Smooth muscle cell of the brain vasculature (primary cell): ENCODE data around the gene STH.
"Not testable (repeated sequence)": the region's sequence is repeated elsewhere in the genome, so short reads cannot be mapped to it uniquely, and the experiment has no call there.

Source experiments
- DNase-seq: peaks from one replicate; pipeline ENCODE4 v3.0.0-alpha.2; 2012; ENCODE audit warnings: low read depth, low spot score

STH gene, protein sequence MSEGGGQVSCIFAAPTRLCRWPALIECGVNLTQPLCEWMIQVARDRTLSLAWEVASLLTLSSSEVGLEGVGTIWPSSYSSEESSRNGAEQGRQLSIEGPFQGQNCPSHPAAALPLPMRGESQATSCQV

DNA sequence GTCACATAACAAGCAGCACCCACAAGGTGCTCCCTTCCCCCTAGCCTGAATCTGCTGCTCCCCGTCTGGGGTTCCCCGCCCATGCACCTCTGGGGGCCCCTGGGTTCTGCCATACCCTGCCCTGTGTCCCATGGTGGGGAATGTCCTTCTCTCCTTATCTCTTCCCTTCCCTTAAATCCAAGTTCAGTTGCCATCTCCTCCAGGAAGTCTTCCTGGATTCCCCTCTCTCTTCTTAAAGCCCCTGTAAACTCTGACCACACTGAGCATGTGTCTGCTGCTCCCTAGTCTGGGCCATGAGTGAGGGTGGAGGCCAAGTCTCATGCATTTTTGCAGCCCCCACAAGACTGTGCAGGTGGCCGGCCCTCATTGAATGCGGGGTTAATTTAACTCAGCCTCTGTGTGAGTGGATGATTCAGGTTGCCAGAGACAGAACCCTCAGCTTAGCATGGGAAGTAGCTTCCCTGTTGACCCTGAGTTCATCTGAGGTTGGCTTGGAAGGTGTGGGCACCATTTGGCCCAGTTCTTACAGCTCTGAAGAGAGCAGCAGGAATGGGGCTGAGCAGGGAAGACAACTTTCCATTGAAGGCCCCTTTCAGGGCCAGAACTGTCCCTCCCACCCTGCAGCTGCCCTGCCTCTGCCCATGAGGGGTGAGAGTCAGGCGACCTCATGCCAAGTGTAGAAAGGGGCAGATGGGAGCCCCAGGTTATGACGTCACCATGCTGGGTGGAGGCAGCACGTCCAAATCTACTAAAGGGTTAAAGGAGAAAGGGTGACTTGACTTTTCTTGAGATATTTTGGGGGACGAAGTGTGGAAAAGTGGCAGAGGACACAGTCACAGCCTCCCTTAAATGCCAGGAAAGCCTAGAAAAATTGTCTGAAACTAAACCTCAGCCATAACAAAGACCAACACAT is at the start of gene STH:
TSS of gene STH (plus strand) at position 264 of the 913 bp plus-strand sequence. CDS start at position 294, 30 bp downstream.
- no peak for DNase-seq

DNA sequence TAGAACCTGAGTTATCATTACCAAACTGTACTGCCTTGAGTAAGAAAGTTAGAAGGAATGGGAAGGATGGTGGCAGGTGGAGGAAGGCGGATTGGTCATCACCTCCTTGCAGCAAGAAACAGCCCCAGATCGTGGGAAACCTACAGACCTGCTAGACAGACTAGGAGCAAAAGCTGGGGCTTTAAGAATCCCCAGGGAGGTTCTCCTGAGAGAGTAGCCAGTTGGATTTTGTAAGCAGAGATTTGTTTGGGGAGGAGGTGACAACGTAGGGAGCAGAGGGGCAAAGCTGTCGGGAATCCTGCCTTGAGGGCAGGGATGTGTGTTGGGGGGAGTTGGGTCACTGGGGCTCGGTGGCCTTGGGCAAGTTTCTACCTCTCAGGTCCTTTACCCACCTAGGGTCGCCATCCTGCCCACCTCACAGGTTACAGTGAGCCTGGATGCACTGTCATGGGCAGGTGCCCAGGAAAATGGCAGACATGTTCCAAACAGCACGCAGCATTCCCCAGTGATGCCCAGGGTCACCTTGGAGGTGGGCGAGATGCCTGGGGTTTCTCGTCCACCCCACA is 49.2 kb upstream of the STH start:
- no peak for DNase-seq

DNA sequence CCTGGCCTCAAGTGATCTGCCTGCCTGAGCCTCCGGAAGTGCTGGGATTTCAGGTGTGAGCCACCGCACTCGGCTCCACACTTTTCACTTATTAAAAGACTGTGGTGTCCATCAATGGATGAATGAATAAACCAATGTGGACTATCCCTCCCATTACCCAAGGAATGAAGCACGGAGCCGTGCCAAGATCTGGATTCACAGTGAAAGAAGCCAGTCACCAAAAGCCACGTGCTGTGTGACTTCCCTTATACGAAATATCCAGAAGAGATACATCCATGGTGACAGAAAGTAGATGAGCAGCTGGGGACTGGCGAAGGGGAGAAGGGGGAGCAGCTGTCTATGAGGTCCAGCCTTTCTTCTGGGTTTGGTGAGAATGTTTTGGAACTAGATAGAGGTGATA is 48.2 kb upstream of the STH start:
- DNase-seq, result no peak

DNA sequence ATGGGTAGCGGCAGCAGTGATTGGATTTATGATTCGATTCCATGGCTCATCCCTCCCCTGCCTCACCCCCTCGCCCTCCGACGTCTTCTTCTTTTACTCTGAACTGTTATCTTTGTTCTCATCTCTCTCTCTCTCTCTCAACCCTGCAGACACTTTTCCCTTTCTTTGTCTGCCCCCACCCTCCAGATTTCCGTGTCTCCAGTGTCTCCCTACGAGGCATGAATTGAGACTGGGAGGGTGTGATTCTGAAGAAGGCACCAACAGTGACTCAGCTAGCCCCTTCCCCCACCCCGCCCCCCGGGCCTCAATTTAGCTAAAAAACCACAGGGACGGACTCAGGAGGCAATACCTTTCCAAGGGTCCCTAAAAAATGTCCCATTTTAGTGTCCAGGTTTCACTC is 47.6 kb upstream of the STH start:
- no peak for DNase-seq

DNA sequence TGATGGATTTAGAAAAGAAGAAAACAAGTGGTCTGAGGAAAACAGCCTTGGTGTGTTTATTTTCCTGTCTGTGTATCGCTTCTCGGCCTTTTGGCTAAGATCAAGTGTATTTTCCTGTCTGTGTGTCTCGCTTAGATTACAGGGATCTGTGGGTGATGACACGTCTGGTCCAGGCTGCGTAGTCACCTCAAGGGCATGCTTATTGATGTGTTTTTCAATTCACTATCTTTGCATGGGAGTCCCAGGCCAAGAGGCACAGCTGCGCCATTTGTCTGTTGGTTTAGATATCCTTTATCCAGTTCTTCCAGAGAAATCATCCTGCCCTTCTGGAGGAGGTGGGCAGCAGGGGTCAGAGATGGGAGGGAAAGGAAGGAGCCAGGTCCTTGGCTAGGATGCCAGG is 47.1 kb upstream of the STH start:
- no peak for DNase-seq

DNA sequence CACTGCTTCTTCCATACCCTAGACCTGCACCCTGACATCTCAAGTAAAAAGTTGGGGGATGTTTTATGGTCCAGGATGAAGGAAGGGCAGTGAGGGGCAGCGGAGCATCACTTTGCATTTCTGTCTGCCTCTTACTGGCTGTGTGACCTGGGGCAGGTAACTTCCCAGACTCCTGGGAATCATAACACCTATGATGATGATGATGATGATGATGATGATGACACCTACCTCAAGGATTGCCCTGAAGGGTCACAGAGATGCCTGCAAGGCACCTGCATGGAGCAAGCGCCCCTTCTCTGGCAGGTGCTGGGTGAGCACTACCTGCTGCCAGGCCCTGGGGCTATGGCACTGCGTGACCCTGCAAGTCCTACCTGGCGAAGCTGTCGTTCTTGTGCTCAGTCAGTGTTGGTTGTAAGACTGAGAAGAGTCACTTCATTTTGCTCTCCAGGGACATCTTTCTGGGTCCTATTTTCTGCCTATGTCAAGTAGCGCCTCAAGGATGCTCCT is 46.2 kb upstream of the STH start:
- DNase-seq, result no peak

DNA sequence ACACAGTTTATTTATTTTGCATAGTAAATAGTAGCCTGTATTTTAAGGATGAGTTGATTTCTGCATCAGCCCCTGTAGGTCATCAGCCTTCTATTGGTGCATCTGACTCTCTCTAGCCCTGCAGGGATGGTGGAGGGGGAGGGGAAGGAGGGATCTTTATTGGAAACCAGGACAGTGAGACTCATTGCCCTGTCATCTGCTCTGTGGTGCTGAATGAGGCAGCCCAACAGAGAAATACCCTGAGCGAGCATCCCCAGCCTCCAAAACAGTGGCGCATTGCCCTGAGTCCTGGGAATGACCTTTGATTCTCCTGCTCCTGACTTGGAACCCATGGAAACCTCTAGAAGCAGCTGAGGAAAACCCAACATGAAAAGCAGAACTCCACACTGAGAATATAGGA is 45.5 kb upstream of the STH start:
- DNase-seq, result no peak

DNA sequence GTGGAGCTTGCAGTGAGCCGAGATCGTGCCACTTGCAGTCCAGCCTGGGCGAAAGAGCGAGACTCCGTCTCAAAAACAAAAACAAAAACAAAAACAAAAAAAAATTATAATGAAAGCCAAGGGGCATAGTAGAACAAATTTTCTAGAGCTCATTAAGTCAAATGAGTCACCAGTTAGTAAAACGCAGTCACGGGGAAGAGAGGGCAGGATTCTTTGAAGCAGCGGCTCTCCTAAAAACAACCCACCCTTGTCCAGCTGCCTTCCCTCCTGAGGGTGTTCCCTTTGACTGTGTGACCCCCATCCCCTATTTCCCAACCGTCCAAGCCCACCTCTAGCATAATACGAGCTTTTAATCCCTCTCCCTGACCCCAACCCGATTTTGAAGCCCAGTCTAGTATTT is 44.1 kb upstream of the STH start:
- DNase-seq, result no peak

DNA sequence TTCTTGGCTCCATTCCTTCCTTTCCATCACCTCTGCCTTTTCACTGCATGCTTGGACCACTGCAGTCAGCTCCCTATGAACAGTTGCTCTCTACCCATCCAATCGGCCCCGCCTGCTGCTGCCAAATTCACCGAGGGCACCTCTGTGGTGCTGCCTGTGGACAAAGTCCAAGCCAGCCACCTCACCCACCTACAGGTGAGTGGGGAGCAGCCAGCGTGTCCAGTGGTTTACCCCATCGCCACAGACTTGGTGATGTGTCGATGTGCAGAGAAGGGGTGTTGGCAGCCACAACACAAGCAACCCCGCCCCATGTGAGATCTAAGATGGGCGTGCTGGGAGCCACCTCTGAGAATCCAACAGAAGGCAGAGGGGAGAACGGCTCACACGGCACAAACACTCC is 43.7 kb upstream of the STH start:
- DNase-seq, result no peak

DNA sequence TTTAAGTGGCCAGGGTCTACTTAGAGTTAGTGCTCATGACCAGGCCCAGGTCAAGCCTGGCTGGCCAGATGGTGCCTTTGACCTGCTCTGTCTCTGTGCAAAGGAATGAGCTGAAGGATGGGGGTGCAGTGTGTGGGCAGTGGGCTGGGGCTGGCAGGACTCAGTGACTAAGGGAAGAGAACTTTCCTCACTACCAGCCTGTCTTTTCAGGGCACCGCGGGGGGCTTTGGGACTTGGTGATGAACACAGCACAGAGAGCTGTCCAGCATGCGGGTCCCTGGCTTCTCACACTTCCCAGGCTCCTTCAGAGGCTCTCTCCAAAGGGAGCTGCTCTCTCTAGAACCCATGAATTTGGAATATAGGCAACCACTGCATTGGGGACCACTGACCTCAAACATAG is 43.0 kb upstream of the STH start:
- no peak for DNase-seq

DNA sequence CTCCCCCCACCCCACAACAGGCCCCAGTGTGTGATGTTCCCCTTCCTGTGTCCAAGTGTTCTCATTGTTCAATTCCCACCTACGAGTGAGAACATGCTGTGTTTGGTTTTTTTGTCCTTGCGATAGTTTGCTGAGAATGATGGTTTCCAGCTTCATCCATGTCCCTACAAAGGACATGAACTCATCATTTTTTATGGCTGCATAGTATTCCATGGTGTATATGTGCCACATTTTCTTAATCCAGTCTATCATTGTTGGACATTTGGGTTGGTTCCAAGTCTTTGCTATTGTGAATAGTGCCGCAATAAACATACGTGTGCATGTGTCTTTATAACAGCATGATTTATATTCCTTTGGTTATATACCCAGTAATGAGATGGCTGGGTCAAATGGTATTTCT is 42.3 kb upstream of the STH start:
- DNase-seq, result not testable (repeated sequence)

DNA sequence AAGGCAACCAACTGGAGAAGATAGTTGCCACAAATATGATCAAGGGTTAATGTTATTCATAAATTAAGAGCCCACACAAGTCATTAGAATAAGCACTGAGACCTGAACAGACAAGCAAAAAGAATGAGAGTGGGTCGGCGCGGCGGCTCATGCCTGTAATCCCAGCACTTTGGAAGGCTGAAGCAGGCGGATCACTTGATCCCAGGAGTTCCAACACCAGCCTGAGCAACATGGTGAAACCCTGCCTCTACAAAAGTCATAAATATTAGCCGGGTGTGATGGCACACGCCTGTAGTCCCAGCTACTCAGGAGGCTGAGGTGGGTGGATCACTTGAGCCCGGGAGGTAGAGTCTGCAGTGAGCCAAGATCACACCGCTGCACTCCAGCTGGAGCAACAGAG is 40.7 kb upstream of the STH start:
- no peak for DNase-seq

DNA sequence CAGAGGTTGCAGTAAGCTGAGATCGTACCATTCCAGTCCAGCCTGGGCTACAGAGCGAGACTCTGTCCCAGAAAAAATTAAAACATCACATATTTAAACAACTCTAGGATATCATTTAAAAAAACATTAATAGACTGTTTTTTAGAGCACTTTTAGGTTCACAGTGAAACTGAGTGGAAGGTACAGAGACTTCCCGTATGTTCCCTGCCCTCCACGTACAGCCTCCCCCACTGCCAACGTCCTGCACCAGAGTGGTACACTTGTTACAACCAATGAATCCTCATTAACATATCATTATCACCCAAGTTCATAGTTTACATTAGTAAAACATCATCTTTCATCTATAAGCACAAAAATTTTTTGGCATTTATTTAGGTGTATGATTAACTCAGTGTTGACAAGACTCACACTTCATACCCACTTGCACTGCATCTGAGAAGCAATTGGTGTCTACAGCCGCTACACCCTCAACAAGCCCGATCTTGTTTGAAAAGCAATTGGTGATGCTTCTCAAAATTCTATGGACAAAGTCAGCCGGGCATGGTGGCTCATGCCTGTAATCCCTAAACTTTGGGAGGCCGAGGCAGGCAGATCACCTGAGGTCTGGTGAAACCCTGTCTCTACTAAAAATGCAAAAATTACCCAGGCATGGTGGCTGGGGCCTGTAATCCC is 39.9 kb upstream of the STH start:
- DNase-seq, result no peak

DNA sequence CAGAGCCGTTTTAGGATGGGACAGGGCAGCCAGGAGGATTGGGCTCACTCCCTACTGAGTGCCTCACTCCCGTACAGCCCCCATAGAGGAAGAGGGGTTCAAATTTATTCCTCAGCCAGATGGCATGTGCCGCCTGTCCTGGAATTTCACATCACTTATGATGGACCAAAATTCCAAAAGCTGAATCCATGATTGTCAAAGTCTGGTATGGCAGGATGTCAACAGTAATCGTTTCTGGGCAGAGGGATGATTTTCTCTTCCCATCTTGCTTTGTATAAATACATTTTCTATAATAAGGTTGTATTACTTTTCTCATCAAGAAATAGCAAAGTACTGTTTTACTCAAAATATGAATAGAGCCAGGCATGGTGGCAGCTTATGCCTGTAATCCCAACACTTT is 38.7 kb upstream of the STH start:
- no peak for DNase-seq

DNA sequence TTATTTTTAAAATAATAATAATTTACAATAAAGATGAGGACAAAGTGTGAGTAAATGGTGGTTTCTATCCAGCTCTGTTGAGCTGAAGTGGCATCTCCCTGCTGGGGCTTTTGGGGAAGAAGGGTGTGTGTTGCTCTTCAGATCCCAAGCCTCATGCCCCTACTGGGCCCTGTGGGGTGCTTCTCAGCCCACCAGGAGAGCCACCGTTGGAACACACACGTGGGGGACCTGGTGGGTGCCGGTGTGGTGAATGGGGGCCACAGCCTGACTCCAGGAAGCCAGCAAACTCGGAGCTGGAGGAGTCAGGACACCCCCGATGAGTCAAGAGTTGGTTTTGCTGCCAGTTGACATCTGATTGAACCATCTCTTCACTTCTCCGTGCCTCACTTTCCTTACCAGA is 37.8 kb upstream of the STH start:
- no peak for DNase-seq

DNA sequence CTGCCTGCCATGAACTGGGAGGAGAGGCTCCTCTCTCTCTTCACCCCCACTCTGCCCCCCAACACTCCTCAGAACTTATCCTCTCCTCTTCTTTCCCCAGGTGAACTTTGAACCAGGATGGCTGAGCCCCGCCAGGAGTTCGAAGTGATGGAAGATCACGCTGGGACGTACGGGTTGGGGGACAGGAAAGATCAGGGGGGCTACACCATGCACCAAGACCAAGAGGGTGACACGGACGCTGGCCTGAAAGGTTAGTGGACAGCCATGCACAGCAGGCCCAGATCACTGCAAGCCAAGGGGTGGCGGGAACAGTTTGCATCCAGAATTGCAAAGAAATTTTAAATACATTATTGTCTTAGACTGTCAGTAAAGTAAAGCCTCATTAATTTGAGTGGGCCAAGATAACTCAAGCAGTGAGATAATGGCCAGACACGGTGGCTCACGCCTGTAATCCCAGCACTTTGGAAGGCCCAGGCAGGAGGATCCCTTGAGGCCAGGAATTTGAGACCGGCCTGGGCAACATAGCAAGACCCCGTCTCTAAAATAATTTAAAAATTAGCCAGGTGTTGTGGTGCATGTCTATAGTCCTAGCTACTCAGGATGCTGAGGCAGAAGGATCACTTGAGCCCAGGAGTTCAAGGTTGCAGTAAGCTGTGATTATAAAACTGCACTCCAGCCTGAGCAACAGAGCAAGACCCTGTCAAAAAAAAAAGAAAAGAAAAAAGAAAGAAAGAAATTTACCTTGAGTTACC is 36.7 kb upstream of the STH start:
- no peak for DNase-seq

DNA sequence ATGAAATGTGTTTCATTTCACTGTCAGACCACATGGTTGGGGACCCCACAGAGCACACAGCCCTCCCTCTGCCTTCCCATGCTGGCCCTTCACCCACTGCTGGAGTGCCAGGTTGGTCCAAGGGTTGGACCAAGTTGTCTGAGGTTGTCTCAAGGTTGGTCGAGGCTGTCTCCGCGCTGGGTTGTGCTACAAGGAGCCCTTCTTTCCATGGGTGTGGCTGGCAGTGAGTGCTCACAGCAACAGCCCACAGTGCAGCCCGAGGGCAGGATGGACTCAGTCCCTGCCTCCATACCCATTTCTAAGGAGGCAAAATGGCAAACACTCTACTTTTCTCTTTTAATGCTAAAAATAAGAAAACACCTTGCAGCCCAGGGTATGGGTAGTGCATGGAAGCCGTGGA is 35.8 kb upstream of the STH start:
- DNase-seq, result no peak

DNA sequence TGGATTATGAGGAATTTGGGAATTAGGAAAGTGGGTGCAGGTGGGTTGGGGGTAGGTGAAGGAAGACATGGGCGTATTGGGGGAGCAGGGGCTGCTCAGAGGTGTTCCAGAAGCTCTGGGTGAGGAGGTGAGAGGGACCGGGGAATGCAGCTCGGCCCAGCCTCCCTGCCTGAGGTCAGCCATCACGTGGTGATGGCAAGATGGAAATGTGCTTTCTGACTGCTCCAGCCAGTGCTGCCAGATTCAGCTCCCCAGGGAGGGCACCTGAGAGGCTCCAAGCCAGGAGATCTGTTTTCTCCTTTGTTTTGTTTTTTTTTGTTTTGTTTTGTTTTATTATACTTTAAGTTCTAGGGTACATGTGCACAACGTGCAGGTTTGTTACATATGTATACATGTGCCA is 35.2 kb upstream of the STH start:
- DNase-seq, result no peak

DNA sequence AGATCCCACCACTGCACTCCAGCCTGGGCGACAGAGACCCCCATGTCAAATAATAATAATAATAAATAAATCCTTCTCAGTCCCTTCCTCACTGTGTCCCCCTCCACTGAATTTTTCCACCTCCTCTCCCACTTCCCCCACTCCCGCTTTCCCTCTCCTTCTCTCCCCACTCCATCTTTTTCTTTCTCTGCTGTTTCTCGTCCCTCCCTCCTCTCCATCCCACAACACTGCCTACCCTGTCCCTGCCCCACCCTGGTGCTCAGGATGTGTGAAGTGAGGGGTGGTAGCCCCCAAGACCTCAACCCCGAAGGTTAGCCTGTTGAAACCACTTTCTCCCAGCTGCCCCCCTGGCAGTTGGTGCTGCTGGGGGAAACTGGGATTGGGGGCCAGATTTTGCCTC is 34.4 kb upstream of the STH start:
- DNase-seq, result no peak

DNA sequence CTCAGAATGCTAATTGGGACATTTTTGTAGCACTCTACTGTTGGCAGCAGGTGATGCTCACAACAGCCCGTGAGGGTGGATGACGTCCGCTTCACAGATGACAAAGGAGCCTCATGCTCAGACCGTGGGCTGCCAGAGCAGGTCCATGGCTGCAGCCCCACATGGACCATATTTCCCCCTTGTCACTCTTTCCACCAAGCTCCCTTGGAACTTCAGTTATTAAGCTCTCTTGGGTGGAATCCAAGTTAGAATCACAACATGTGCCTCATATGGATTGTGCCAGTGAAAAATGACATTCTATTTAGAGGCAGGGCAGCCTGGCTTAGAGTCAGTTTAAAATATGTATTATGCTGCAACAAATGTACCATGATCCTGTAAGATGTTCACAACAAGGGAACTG is 33.2 kb upstream of the STH start:
- DNase-seq, result no peak

DNA sequence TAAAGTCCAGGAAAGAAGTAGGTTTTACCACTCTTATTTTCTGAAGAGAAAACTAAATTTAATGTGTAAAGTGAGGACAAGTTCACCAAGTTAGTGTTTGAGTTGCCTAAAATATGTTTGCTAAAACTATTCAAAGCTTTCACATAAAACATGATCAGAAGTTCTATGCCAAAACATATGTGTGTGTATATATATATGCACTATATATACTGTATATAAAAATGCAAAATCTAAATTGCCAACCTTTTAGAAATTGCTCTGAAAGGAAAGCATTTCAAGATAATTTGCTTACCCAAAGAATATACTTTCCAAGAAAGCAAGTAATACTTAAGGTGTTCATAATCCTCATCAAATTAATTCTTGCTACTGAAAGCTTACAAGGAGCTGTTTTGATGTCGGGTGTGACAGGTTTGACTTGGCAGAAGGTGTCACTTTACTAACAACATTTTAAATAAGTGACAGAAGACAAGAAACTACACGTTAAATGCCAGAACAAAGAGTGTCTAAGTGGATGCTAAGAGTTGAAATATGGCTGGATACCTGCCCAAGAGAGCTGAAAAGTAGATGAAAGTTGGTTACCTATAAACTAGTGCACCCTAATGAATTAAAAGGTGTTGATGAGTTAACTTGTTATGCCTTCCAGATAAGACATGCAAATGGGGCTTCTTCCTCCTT is 32.3 kb upstream of the STH start:
- no peak for DNase-seq
